GM18951 (cell line): ENCODE results near the gene IFT122.
"Not testable (repeated sequence)": the region's sequence is repeated elsewhere in the genome, so short reads cannot be mapped to it uniquely, and the experiment has no call there.

ENCODE experiments used
- POLR2A ChIP-seq: IDR thresholded peaks from 4 replicates; pipeline ENCODE4 v1.6.1; 2011; ENCODE audit warnings: mild to moderate bottlenecking; ENCODE audit not compliant: insufficient read length, insufficient read depth; ENCODE audit errors: extremely low read depth
- in situ Hi-C: fragments of 300-500 bp; cut with MboI; formaldehyde crosslinking; loops from one replicate; pipeline ENCODE4 v1.12.0; 2022; ENCODE audit warnings: low sequenced_read_pairs, mixed read lengths, inconsistent platforms; ENCODE audit not compliant: unreplicated experiment

IFT122 gene

DNA sequence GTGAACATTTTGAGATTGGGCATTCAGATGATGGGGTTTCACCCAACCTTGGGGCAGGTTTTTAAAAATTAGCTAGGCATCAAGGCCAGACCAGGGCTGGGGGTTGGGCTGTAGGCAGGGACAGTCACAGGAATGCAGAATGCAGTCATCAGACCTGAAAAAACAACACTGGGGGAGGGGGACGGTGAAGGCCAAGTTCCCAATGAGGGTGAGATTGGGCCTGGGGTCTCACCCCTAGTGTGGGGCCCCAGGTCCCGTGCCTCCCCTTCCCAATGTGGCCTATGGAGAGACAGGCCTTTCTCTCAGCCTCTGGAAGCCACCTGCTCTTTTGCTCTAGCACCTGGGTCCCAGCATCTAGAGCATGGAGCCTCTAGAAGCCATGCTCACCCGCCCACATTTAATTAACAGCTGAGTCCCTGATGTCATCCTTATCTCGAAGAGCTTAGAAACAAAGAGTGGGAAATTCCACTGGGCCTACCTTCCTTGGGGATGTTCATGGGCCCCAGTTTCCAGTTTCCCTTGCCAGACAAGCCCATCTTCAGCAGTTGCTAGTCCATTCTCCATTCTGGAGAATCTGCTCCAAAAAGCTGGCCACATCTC lies 94.5 kb downstream of the IFT122 start:
- no peak for TF ChIP-seq POLR2A
- in situ Hi-C loops = no loop called here

GRCh38 chr3:129535075-129535474 lies 95.1 kb downstream of the IFT122 start:
- in situ Hi-C loops = no loop called here
- TF ChIP-seq POLR2A = no peak

DNA sequence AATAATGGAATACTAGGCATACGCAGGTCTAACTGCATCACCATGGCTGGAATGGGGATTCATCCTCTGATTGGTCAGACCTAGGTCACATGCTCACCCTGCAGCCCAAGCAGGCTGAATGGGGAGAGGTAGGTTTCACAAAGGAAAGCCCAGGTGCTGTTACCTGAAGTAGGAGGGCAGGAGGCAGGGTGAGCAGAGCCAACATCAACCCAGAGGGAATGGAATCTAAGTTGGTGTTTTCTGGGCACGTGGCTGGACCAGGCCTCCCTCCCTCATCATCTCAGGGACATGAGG lies 96.3 kb downstream of the IFT122 start:
- in situ Hi-C loops = no loop called here
- no peak for TF ChIP-seq POLR2A

- in situ Hi-C loops = no loop called here
- no peak for TF ChIP-seq POLR2A
Measured at GRCh38 chr3:129536804-129537203, 96.8 kb downstream of the IFT122 start.

GRCh38 chr3:129539206-129539605 lies 99.2 kb downstream of the IFT122 start:
- TF ChIP-seq POLR2A = no peak
- in situ Hi-C loops = no loop called here

DNA sequence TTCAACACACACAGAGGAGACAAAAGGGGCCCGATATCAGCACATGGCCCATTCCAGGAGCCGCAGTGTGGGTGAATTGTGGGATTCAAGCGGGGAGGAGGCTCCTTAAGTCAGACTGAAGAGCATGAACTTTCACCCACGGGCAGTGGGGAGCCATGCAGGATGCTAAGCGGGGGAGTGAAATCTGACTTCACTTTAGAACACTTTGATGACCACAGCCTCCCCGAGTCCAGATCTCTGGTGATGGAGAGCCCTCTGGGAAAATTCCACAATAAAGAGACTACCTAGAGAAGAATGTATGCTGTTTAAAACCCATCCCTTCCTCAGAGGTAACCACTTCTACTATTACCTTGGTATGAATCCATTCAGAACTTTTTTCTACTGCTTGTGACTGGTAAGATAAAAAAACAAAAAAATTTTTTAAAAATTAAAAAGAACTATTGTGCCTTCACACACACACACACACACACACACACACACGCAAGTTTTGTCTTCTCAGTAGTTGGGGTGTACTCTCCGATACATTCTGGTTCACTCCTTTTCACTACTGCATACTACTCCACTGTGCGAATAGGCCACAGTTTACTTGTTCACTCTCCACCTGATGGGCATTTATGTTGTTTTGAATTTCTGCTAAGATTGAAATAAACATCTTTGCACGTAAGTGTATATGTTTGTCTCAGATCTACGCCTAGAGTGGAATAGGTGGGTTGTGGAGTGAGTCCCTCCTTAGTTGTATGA lies 100.9 kb downstream of the IFT122 start:
- no peak for TF ChIP-seq POLR2A
- in situ Hi-C loops = no loop called here

- TF ChIP-seq POLR2A = no peak
- in situ Hi-C loops = no loop called here
Measured at GRCh38 chr3:129542747-129543146, 102.7 kb downstream of the IFT122 start.

DNA sequence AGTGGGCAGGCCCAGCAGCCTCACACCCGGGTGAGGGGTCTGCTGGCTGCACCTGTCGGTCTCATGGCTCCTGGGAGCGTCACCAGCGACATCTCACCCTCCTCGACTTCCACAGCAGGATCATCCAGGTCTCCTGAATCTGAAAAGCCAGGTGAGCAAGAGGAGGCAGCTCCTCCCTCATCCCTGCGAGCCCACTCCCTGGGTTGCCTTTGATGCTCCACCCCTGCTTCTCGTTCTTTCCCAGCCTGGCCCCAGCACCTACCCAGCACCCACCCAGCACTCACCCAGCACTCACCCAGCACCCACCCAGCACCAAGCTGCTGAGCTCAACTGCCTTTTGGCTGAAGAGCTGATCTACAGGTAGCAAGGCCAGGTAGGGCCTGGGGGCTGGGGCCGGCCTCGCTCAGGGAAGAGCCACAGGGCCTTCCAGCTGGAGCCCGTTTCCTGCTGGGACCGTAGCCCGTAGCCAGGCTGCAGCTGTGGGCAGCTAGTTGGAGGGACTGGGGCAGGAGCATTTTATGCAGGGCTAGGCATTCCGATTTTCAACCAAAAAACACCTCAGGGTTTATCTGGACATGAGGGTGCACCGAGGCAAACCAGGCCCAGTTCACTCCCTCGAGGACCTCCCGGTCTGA lies 103.2 kb downstream of the IFT122 start, which contains the start of gene H1-8:
H1-8 (plus strand) TSS at position 20 of the 635 bp plus-strand sequence; CDS start at position 64, 44 bp downstream.
- TF ChIP-seq POLR2A = no peak
- in situ Hi-C loops = no loop called here

DNA sequence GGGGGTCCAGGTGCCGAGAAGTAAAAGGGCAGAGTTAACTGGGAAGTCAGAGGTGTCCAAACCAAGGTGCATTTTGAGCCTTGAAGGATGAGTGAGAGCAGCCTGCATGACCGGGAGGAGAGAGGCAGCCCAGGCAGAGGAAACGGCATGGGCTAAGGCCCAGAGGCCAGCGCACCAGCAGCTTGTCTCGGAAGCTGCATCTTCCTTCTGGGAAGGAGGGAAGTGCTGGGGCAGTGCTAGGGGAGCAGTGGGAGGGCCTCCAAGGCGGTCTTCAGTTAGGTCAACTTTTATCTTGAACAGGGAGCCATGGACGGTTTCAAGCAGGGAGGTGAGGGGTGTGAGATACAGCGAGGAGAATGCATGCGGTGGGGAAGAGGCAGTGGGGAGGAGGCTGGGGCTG lies 104.0 kb downstream of the IFT122 start:
- in situ Hi-C loops = no loop called here
- TF ChIP-seq POLR2A = no peak

DNA sequence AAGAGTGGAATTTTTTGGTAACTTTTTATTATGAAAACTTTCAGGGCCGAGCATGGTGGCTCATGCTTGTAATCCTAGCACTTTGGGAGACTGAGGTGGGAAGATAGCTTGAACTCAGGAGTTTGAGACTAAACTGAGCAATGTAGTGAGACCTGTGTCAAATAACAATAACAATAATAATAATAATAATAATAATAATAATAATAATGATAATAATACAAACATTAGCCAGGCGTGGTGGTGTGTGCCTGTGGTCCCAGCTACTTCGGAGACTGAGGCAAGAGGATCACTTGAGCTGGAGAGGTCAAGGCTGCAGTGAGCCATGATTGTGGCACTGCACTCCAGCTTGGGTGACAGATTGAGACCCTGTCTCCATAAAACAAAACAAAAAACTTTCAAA lies 105.9 kb downstream of the IFT122 start:
- in situ Hi-C loops = not testable (repeated sequence)

- TF ChIP-seq POLR2A = no peak
- in situ Hi-C loops = no loop called here
Measured at GRCh38 chr3:129547241-129547640, 107.2 kb downstream of the IFT122 start.

- in situ Hi-C loops = no loop called here
- no peak for TF ChIP-seq POLR2A
Measured at GRCh38 chr3:129548104-129548965, 108.3 kb downstream of the IFT122 start.

DNA sequence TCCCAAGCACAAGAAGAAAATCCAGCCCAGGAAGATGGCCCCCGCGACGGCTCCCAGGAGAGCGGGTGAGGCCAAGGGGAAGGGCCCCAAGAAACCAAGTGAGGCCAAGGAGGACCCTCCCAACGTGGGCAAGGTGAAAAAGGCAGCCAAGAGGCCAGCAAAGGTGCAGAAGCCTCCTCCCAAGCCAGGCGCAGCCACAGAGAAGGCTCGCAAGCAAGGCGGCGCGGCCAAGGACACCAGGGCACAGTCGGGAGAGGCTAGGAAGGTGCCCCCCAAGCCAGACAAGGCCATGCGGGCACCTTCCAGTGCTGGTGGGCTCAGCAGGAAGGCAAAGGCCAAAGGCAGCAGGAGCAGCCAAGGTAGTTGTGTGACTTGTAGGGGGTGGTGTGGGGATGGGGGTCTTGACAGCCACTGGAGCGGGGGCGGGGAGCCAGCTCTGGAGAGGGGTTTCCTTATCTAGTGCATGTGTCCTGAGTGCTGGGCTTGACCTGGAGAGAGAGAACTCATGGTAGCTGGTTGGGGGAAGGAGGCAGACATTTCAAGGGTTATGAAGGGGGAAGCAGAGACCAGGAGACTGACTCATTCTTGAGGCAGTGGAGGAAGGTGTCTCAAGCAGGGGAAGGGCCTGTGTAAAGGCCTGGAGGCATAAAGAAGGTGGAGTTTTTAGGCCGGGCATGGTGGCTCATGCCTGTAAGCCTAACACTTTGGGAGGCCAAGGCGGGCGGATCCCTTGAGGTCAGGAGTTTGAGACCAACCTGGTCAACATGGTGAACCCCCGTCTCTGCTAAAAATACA lies 109.2 kb downstream of the IFT122 start:
- no peak for TF ChIP-seq POLR2A
- in situ Hi-C loops = no loop called here

GRCh38 chr3:129549805-129550204 lies 109.8 kb downstream of the IFT122 start:
- in situ Hi-C loops = no loop called here
- no peak for TF ChIP-seq POLR2A
